NT2/D1 (cell line): ENCODE results near the gene SCGB1D1.
A peak's percentile ranks its signal among the peaks of the same experiment; 100 is the strongest.
"Not testable (repeated sequence)": the region's sequence is repeated elsewhere in the genome, so short reads cannot be mapped to it uniquely, and the experiment has no call there.

Experiments used
- DNase-seq: peaks from one replicate; pipeline ENCODE4 v3.0.0-alpha.2; 2011; ENCODE audit warnings: low read depth, low spot score
- H3K27me3 ChIP-seq: 2 replicates; pipeline ENCODE4 v1.6.0; 2011; ENCODE audit warnings: mild to moderate bottlenecking; ENCODE audit not compliant: insufficient read length, insufficient read depth
- H3K36me3 ChIP-seq: 2 replicates; pipeline ENCODE4 v1.6.1; 2011; ENCODE audit warnings: mild to moderate bottlenecking, low read length, mixed read lengths; ENCODE audit not compliant: insufficient read depth, insufficient read length
- H3K4me1 ChIP-seq: 2 replicates; pipeline ENCODE4 v1.5.1; 2011; ENCODE audit not compliant: insufficient read depth, insufficient read length
- H3K4me3 ChIP-seq: 2 replicates; pipeline ENCODE4 v1.5.1; 2011; ENCODE audit warnings: low read depth; ENCODE audit not compliant: insufficient read length
- H3K9ac ChIP-seq: 2 replicates; pipeline ENCODE4 v1.6.0; 2011; ENCODE audit warnings: low read depth; ENCODE audit not compliant: insufficient read length
- H3K9me3 ChIP-seq: 2 replicates; pipeline ENCODE4 v1.5.1; 2011; ENCODE audit warnings: mild to moderate bottlenecking, low read length; ENCODE audit not compliant: insufficient read depth
- SUZ12 ChIP-seq: IDR thresholded peaks from 2 replicates; pipeline ENCODE4 v1.6.1; 2011; ENCODE audit not compliant: insufficient read length, insufficient read depth; ENCODE audit errors: extremely low read depth
- YY1 ChIP-seq: IDR thresholded peaks from 2 replicates; pipeline ENCODE4 v1.6.1; 2011; ENCODE audit not compliant: insufficient read length, insufficient read depth
- ZNF274 ChIP-seq: IDR thresholded peaks from 2 replicates; pipeline ENCODE4 v1.6.1; 2011; ENCODE audit warnings: mild to moderate bottlenecking, low read depth, low read length

The SCGB1D1 gene

GRCh38 chr11:62182147-62182891, 7.7 kb upstream of the SCGB1D1 start:
- Histone ChIP-seq H3K27me3 (no peaks in the 10 kb centered on the region), H3K9ac (no peak overlapping the region), H3K4me3 (no peak overlapping the region), H3K4me1 (no peaks in the 10 kb centered on the region), H3K36me3 (no peaks in the 10 kb centered on the region), H3K9me3 (no peaks in the 10 kb centered on the region)
- no peak for DNase-seq
- TF ChIP-seq YY1: no peak
- no peak for TF ChIP-seq ZNF274
- no peak for TF ChIP-seq SUZ12

- no peak for DNase-seq
- H3K27me3 ChIP-seq: no peaks in the 10 kb centered on the region
- TF ChIP-seq ZNF274 (no peak), SUZ12 (no peak), YY1 (no peak)
Observed at GRCh38 chr11:62186195-62186594, 3.8 kb upstream of the SCGB1D1 start.

GRCh38 chr11:62193952-62194351, 3.9 kb downstream of the SCGB1D1 start:
- H3K27me3 ChIP-seq: no peaks in the 10 kb centered on the region
- peaks cover 4% of the 10 kb centered on the region for H3K4me1 ChIP-seq
- no peak for TF ChIP-seq YY1
- TF ChIP-seq ZNF274: no peak
- TF ChIP-seq SUZ12: no peak
- no peaks in the 10 kb centered on the region for H3K9me3 ChIP-seq
- peak; percentile 46 for DNase-seq
- no peak overlapping the region for H3K9ac ChIP-seq
- H3K36me3 ChIP-seq: no peaks in the 10 kb centered on the region
- no peak overlapping the region for H3K4me3 ChIP-seq

More at GRCh38 chr11:62186195-62186594, 3.8 kb upstream of the SCGB1D1 start:
- Histone ChIP-seq H3K36me3 (no peaks in the 10 kb centered on the region), H3K4me3 (no peak overlapping the region), H3K4me1 (no peaks in the 10 kb centered on the region), H3K9me3 (no peaks in the 10 kb centered on the region), H3K9ac (no peak overlapping the region)

GRCh38 chr11:62195010-62195409, 5.0 kb downstream of the SCGB1D1 start:
- not testable (repeated sequence) for H3K4me3 ChIP-seq, H3K4me1 ChIP-seq, H3K9me3 ChIP-seq, H3K36me3 ChIP-seq, H3K9ac ChIP-seq, DNase-seq, H3K27me3 ChIP-seq

GRCh38 chr11:62195945-62196344, 5.9 kb downstream of the SCGB1D1 start:
- DNase-seq: no peak
- Histone ChIP-seq H3K36me3 (no peaks in the 10 kb centered on the region), H3K4me1 (peaks cover 4% of the 10 kb centered on the region), H3K4me3 (no peak overlapping the region), H3K9me3 (no peaks in the 10 kb centered on the region), H3K9ac (no peak overlapping the region), H3K27me3 (no peaks in the 10 kb centered on the region)
- TF ChIP-seq YY1 (no peak), ZNF274 (no peak), SUZ12 (no peak)

DNA sequence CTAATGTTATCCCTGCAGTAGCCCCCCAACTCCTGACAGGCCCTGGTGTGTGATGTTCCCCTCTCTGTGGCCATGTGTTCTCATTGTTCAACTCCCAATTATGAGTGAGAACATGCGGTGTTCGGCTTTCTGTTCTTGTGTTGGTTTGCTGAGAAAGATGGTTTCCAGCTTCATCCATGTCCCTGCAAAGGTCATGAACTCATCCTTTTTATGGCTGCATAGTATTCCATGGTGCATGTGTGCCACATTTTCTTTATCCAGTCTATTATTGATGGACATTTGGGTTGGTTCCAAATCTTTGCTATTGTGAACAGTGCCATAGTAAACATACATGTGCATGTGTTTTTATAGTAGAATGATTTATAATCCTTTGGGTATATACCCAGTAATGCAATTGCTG, 7.4 kb downstream of the SCGB1D1 start:
- not testable (repeated sequence) for H3K9me3 ChIP-seq, H3K9ac ChIP-seq, DNase-seq, H3K27me3 ChIP-seq, H3K4me3 ChIP-seq, H3K4me1 ChIP-seq, H3K36me3 ChIP-seq

DNA sequence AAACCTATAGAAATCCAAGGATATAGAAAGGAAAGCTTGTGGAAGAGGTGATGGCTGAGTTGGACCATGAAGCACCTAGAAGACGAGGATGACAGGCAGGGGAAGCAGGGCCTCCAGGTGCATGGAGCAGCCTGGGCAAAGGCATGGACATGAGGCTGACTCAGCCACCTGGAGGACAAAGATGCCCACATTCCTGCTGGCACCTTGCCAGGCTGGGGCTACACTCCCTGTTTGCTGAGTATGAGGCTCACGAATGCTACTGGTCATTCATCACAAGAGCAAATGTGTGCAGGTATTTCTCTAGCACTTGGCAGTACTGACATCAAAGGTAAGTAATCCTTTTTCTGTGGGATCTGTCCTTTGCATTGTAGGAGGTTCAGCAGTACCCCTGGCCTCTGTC, 11.4 kb downstream of the SCGB1D1 start:
- Histone ChIP-seq H3K36me3 (no peaks in the 10 kb centered on the region), H3K27me3 (no peaks in the 10 kb centered on the region), H3K9ac (no peak overlapping the region), H3K9me3 (no peaks in the 10 kb centered on the region), H3K4me1 (no peaks in the 10 kb centered on the region), H3K4me3 (no peak overlapping the region)
- no peak for TF ChIP-seq SUZ12
- no peak for TF ChIP-seq ZNF274
- no peak for TF ChIP-seq YY1
- no peak for DNase-seq

- H3K36me3 ChIP-seq: no peaks in the 10 kb centered on the region
- DNase-seq: no peak
- no peak overlapping the region for H3K4me3 ChIP-seq
- H3K27me3 ChIP-seq: no peaks in the 10 kb centered on the region
- H3K9ac ChIP-seq: no peak overlapping the region
- no peaks in the 10 kb centered on the region for H3K4me1 ChIP-seq
- no peak for TF ChIP-seq SUZ12
- TF ChIP-seq YY1: no peak
- TF ChIP-seq ZNF274: no peak
- H3K9me3 ChIP-seq: no peaks in the 10 kb centered on the region
Observed at GRCh38 chr11:62202910-62203309, 12.9 kb downstream of the SCGB1D1 start.
